HCEC 1CT (cell line): ENCODE results near the gene MYL5.
"Not testable (repeated sequence)": the region's sequence is repeated elsewhere in the genome, so short reads cannot be mapped to it uniquely, and the experiment has no call there.

Experiments
- DNase-seq: peaks from one replicate; pipeline ENCODE4 v3.0.0-alpha.2; 2017

Gene MYL5

DNA sequence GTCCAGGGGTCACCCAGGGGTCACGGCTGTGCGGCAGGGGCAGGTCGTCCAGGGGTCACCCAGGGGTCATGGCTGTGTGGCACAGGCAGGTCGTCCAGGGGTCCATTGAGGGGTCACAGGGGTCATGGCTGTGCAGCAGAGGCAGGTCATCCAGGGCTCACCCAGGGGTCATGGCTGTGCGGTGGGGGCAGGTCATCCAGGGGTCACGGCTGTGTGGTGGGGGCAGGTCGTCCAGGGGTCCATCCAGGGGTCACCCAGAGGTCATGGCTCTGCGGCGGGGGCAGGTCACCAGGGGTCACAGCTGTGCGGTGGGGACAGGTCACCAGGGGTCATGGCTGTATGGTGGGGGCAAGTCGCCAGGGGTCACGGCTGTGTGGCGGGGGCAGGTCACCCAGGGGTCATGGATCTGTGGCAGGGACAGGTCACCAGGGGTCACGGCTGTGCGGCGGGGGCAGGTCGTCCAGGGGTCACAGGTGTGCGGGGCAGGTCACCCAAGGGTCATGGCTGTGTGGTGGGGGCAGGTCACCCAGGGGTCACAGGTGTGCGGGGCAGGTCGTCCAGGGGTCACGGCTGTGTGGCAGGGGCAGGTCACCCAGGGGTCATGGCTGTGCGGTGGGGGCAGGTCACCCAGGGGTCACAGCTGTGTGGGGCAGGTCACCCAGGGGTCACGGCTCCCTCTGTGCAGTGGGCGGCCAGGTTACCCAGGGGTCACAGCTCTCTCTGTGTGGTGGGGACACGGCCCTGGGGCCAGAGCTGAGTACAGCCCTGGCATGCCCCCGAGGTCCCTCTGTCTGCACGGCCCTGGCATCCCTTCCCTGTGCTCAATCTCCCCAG is 16.3 kb upstream of the MYL5 start:
- no peak for DNase-seq

DNA sequence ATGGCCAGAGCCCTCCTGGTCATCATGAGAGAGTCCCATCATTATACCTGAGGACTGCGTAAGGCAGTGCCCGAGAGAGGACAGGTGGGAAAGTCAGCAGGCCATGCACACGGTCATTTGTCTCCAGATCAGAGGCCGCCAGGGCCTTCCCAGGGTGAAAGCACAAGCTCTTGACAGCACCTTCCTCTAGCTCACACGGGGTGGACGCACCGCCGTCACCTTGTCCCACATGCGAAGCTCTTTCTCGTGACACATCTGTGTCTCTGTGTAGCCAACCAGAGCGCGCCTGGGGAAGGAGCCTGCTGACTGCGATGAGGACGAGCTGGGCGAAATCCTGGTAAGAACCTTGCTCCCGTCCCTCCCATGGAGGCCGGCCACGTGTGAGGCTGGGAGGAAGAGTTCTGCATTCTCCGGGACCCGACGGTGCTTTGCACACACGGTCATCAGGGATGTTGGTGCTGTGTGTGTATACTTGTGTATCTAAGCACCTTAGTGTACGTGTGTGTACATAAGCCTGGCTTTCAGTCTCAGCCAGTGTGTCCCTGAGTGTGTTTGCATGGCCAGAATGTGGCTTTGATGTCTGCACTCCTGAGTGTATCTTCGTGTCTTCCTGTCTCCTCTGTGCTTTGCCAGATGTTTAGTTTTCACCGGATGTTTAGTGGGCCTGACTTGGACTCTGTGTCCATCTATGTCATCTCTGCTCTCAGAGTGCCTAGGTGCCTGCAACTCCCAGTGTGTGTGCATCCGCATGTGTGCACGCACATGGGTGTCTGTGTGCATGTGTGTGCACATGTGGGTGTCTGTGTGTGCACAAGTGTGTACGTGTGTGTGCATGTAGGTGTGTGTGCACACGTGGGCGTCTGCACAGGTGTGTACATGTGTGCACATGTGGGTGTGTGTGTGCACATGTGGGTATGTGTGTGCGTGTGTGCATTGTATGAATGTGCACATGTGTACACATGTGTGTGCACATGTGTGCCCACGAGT is 15.4 kb upstream of the MYL5 start:
- DNase-seq, result no peak

DNA sequence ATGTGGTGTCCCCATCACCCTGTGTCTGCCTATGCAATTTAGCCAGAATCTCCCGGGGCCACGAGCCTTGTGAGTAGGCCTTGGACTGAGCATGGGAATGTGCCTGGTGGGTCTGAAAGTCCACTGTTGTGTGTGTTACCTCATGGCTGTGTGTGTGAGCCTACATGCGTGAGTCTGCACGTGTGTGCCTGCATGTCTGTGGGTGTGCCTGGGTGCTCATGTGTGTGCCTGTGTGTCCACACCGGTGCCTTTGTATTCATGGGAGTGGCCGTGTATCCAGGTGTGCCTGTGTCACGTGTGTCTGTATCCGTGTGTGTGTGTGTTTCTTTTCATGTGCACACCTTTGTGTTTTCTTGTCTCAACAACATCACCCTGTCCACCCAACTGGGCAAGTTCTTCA is 14.5 kb upstream of the MYL5 start:
- no peak for DNase-seq

DNA sequence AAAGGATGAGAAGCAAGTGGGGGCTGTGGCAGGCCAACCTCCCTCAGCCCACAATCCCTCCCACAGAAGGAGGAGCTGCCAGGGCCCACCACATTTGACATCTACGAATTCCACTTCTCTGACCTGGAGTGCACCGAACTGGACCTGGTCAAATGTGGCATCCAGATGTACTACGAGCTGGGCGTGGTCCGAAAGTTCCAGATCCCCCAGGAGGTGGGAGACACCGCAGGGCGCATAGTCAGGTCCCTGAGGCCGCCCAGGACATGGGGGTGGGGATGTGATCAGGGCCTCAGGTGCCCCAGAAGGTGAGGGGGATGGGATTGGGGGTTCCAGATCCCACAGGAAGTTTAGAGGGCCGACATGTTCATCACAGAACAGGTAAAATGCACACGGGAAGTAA is 13.9 kb upstream of the MYL5 start:
- no peak for DNase-seq

DNA sequence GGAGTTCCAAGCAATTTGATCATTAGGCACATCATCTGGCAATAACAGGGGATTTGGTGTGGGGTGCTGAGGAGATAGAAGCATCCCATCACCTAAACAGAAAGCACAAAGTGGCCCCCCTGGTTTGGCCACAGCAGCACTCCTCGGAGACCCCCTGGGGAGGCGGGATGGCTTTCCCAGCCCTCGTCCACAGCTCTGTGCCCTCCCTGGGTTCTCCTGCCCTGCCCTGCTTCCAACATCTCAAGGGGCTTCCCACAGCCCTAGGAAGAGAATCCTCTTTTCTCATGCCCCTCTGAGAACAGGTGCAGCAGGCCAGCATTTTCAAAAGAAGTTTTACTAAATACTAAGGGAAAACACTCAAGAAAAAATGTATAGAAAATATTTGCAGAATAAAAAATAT is 13.1 kb upstream of the MYL5 start:
- DNase-seq, result no peak

DNA sequence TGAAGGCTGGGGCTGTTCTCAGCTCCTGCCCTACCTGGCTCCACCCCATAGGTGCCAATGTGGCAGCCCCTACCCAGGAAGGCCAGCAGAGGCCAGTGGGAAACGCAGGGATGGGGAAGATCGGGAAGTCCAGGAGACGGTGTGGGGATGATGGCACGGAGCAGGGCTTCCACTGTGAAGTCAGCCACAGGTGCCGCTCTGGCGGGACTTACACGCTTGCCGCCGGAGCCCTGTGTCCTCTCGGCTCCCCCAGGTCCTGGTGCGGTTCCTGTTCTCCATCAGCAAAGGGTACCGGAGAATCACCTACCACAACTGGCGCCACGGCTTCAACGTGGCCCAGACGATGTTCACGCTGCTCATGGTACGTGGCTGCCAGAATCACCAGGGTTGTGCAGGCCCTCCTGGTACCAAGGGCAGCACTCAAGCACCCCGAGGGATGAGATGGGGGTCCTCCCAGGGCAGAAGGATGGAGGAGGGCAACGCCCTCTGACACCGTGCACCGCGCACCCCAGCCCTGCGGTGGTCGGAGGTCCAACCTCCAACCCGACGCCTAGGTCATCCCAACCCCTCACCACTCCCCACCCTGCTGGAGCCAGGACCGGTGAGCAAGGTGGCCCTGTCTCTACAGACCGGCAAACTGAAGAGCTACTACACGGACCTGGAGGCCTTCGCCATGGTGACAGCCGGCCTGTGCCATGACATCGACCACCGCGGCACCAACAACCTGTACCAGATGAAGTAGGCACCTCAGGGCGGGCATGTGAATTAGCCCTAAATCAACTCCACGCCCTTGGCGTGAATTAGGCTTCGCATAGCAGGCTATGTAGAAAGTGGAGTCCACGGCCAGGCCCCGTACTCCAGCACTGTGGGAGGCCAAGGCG is 12.2 kb upstream of the MYL5 start:
- DNase-seq, result no peak

DNA sequence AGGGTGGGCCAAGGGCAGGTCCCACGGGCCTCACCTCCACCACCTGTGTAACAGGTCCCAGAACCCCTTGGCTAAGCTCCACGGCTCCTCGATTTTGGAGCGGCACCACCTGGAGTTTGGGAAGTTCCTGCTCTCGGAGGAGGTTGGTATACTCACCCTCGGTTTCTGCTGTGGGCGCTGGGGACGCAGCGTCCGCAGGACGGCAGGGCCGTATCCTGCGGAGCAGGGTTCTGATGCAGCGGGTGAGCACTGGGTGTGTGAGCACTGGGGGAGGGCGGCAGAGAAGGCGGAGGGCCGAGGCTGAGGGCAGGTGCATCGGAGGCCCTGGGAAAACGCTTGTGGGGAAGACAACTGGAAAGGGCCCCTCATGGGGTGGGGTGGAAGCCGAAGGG is 11.3 kb upstream of the MYL5 start:
- no peak for DNase-seq

DNA sequence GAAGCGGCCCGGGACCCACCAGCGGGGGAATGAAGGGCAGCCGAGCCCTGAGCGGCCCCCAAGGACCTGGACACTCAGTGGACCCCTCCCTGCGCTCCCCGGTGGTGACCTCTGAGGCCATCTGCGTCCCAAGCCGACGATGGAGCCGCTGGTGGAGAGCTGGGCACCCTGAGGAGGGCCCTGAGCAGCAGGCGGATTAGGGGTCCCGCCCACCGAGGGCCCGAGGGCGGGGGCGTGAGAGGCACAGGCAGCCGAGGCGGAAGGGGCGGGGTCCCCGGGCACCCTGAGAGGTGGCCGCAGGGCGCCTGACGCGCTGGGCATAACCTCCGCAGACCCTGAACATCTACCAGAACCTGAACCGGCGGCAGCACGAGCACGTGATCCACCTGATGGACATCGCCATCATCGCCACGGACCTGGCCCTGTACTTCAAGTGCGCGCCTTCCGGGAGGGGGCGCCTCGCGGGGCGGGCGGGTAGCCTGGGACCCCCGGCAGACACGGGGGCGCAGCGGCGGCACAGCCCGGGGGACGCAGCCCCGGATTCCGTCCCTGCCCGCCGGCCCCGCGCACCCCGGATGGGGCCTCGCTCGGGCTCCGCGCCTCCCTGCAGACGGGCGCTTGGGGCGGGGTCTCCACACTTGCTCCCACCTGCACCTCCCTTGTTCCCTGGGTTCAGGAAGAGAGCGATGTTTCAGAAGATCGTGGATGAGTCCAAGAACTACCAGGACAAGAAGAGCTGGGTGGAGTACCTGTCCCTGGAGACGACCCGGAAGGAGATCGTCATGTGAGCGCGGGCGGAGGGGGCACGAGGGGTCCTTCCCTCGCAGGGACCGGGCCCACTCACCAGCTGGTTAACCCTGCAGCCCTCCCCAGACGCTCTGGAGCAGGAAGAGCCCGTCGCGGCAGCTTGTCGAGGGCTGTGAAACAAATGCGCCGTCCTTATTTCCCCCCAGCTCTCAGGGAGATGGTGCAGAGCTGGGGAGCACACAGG is 10.6 kb upstream of the MYL5 start:
- no peak for DNase-seq

DNA sequence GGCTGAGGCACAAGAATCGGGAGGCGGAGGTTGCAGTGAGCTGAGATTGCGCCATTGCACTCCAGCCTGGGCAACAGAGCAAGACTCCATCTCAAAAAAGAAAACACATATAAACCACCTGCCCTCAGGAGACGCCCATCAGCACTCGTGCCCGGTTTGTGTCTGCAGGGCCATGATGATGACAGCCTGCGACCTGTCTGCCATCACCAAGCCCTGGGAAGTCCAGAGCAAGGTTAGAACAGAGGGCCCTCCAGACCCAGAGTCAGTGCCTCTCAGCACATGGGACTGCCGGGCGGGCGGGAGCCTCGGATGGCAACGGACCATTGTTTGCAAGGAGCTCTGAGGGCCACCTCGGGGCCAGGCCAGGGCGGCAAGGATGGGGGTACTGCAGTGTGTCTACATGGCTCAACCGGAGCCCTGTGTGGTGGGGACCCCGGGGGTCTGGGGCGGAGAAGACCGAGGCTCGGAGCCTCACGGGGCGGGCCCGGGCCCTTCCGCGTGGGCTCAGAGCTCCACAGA is 9.6 kb upstream of the MYL5 start:
- DNase-seq, result no peak

DNA sequence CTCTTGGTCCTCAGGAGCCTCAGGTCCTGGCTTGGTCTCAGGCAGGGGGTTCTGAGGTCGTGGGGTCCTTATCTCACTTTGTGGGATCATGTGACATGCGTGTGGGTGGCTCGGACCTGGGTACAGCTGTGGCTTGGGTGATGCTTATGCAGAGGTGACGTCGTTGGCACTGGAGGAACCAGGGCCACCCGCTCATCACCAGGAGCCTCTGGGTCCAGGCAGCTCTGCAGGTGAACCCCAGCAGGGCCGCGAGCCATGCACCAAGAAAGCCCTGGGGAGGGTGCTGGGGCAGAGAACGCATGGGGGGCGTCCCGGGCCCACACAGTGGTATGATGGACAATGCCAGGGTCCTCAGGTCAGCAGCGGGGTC is 9.0 kb upstream of the MYL5 start:
- DNase-seq, result no peak

DNA sequence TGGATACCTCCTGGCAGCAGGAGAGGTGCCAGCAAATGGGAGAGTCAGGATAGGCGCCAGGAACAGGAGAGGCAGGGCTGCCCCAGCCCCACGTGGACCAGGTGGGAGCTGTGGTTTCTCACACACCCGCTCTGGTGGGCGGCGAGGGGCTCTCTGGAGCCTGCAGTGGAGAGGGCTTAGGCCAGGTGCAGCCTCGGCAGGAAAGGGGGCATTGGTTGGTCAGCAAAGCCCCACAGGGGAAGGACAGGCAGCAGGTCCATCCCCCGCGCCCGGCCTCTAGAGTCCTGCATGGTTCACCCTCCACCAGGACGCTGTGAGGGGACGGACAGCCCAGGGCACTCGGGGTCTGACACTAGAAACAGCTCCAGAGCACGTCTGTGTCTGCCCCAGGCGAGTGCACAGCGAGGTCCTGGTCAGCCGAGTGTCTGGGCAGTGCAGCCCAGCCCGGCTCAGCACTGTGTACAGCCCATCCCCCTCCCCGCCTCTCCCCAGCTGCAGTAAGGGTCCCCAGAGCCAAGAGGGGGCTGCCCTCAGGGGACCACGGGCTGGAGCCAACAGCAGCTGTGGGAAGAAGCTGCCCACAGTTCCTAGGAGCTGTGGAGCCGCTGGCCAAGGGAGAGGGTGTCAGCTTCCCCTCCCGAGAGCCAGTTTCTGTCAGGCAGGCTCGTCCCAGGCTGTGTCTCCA is 8.4 kb upstream of the MYL5 start:
- no peak for DNase-seq

DNA sequence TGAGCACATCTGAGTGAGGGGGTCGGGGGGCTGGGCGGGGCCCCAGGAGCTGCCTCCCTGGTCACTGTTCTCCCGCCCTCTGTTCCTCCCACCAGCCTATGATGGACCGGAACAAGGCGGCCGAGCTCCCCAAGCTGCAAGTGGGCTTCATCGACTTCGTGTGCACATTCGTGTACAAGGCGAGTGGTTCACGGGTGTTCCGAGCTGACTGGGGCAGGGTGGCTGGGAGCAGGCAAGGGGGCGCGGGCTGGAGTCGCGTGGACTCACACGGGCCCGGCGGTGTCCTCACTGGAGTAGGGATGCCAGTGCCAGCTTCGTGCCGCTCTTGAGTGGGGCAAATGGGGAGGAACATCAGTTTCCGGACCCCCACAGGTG is 7.9 kb upstream of the MYL5 start:
- DNase-seq, result no peak

DNA sequence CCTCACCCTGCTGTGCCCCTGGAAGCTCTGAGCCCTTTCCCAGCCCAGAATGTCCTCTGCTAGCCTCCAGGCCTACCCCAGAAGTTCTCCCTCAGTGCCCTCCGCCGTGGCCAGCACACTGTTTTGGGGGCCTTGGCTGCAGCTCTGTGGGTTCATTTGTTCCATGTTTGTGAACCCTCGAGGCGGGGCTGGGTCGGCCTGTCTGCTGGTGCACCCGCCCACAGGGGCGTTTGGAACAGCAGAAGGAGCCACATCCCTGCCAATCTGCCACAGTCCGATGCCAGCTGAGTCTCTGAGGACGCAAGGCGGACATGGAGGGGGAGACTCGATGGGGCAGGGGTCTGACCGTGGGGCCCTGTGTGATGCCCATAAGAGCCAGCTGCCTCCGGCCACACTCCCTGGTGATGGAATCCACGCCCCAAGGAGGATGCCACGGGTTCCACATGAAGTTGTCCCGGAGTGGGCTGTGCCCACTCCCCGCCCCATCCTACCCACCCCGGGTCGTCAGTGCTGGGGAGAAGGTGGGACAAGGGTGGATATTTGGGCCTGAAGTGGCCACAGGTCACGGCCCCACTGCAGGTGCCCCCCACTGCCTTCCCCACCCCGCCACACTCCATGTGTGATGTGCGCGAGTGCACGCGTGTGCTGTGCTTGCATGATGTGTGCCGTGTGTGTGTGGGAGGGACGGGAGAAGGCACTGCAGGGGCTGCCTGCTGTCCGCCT is 7.4 kb upstream of the MYL5 start:
- DNase-seq, result no peak

DNA sequence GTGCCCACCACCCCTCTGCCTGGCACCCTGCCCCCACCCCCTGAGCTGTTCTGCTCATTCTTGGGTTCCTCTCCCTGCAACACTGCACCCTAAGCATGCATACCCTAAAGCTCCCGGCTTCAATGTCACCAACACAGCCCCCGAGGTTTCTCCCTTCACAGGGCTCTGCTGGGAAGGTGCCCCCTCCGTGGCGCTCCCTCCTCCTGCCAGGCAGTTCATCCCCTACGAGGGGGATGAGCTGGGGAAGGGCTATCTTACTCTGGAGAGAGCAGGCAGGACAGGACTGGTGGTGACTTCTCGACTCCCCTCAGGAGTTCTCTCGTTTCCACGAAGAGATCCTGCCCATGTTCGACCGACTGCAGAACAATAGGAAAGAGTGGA is 6.8 kb upstream of the MYL5 start:
- DNase-seq, result no peak

DNA sequence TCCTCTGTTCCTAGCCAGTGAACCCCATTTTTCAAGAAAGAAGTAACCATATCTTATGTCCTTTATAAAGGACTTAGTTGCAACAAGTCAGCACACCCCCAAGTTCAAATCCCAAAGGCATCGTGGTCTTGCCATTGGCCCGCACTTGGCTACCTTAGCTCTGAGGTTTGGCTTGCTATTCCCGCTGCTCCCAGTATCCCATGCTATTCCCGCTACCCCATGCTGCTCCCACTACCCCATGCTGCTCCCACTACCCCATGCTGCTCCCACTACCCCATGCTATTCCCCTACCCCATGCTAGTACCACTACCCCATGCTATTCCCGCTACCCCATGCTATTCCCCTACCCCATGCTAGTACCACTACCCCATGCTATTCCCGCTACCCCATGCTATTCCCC is 6.1 kb upstream of the MYL5 start:
- DNase-seq, result not testable (repeated sequence)

DNA sequence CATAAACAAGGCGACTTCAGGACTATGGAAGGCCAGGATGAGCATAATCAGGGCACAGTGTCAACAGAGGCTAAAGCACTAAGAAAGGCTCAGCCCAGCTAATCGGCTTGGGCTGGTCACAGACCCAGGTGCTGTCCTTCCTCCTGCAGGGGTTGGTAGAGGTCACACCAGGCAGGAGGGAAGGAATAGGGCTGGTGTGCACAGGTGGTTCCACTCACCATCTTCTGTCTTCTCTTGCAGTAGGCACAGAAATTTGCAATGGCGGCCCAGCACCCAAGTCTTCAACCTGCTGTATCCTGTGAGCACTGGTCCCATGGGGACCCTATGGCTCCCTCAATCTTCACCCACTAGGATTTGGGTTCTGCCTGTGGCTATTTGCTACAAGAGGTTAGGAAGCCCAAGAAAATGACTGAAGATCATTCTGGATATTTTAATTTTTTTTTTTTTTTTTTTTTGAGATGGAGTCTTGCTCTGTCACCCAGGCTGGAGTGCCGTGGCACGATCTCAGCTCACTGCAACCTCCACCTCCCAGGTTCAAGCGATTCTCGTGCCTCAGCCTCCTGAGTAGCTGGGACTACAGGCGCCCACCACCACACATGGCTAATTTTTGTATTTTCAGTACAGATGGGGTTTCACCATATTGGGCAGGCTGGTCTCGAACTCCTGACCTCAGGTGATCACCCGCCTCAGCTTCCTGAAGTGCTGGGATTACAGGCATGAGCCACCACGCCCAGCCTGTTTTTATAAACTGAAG is 4.4 kb upstream of the MYL5 start:
- not testable (repeated sequence) for DNase-seq

DNA sequence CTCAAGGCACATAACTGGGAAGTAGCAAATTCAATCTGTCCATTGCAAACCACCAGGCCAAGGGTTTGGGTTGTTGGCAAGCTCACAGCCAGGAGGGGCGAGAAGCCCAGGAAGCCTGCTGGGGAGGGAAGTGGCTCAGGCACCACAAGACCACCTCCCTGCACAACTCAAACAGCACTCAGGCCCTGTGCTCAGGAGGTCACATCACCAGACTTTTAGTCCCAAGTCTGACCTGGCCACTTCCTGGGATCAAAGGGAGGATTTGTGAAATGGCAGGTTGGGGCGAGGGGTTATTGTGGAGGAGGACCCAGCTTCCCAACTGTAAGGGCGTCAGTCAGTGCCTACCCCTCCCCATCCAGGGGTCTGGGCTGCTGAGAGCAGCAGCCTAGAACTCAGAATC is 2.6 kb upstream of the MYL5 start:
- no peak for DNase-seq

DNA sequence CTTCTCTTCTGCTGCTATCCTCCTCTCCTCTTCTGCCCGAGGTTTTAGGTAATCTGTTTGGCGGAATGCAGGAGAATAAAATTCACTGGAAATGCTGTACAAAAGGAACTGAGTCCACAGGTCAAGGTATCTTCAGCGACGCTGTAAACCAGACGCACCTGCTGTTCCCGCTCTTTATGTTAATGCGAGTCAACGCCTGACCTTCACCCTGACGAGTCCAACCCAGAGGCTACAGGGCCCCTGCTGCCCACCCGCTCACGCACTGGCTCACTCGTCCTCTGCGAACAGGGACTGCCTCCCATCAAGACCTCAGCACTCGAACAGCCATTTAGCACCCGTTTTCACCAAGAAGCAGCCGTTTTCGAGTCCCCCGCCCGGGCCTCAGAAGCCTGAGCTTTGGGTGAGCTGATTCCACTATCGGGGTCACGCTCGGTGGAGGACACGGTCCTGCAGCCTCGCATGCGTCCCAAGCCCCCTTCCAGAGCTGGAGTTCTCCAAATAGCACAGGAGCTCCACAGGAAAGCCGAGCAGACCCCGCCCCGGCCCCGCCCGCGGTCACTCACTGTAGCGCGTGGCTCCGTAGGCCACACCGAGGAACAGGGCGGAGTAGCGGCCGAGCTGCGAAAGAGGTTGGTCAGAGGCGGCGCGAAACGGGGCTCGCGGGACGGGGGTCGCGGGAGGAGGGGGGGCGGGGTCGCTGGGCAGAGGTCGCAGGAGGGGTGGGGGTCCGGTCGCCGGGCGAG is 822 bp upstream of the MYL5 start:
- no peak for DNase-seq
